ENCODE measurements around the gene NDUFB10. TPM values are rescaled to one million over a fixed set of nuclear protein-coding genes. Genes with fewer than 3 reads are reported as not detected.

NDUFB10 gene
- total RNA-seq, 8 experiments from 2014 or later, result 153 to 255 (median 183) TPM

DNA sequence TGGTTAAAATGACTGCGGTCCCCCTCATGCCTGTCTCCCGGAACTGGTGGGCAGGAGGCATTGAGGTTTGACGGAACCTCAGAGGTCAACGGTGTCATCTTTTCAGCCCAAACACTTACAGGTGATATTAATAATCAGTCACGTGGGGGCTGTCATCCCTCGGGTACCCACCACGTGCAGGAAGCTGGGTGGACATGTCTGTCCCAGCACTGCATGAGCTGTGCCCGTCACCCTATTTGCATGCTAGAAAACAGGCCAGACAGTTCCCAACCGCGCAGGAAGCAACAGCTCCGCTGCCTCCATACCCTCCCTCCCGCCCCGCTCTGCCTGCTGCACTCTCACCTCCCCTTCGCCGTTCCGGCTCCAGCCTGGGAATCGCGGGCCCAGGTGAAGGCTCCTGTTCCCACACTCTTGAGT lies 31.8 kb downstream of the NDUFB10 start:
- Histone ChIP-seq H3K27ac (no peak overlapping the region), H3K4me3 (peak overlapping the region; percentile 50 to 86 (median 73))
- in situ Hi-C loops (cut with MboI; ENCODE audit: low pct_unique_long_range_greater_than_20kb in 2 of 9, low sequenced_read_pairs in 9 of 9, unreplicated experiment in 9 of 9), result no loop called here

DNA sequence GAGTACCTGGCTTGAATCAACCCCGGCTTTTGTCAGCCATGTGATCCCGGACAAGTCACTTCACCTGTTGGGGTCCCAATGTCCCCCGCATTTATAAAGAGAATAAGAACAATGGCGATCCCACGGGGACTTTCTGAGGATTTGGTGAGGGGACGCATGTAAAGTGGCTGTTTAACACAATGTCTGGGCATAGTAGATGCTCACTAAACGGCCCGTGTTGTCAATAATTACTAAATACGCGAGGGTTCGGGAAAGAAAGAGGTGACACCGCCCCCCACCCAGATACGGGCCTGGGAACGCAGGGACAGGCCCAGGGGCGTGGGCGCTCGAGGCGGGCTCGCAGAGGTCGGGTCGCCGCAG lies 32.2 kb downstream of the NDUFB10 start:
- H3K27ac ChIP-seq, result peak overlapping the region; percentile 49 to 79
- H3K4me1 ChIP-seq (replicated peaks in 1 of 2), result peaks cover 9 to 24% of the 10 kb centered on the region in 2 donors
- ATAC-seq (replicated peaks in 6 of 8), result no peak
- in situ Hi-C loops (cut with MboI; ENCODE audit: low pct_unique_long_range_greater_than_20kb in 2 of 9, low sequenced_read_pairs in 9 of 9, unreplicated experiment in 9 of 9), result no loop called here
- WGBS, 10 experiments, result 0 to 50% (median 28%) methylated on average over 1 to 8 of the region's 22 CpGs; no CpG with 5 or more reads in 3 of the 10 experiments
- H3K4me3 ChIP-seq, result peak overlapping the region; percentile 20 to 86 (median 65)

More for the DNA sequence above, 31.8 kb downstream of the NDUFB10 start:
- peaks cover 9 to 24% of the 10 kb centered on the region in 2 donors for H3K4me1 ChIP-seq (replicated peaks in 1 of 2)
- WGBS, 10 experiments, result 7 to 23% (median 16%) methylated on average over 2 to 6 of the region's 18 CpGs; no CpG with 5 or more reads in 5 of the 10 experiments
- ATAC-seq (replicated peaks in 6 of 8), result peak in 2 of 8 experiments; percentile 3 to 4

DNA sequence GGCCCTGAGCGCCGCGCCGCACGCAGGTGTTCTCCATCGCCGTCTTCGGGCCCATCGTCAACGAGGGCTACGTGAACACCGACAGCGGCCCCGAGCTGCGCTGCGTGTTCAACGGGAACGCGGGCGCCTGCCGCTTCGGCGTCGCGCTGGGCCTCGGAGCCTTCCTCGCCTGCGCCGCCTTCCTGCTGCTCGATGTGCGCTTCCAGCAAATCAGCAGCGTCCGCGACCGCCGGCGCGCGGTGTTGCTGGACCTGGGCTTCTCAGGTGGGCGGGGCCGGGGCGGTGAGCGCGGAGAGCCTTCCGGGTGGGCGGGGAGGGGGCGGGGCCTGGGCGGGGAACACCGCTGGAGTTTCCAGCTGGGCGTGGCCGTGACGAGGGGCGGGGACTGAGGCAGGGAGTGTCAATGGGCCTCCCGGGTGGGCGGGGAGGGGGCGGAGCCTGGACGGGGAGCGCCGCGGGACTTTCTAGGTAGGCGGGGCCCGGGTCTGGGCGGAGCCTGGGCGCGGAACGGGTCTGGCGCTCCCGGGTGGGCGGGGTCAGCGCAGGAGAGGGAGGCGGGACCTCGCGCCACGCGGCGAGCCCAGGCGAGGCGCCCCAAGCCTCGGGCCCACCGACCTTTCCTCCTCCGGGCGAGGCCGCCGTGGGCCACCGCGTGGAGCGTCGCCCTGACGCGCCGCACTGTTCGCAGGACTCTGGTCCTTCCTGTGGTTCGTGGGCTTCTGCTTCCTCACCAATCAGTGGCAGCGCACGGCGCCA lies 32.8 kb downstream of the NDUFB10 start:
- peak; percentile 59 to 80 (median 68) for ATAC-seq (replicated peaks in 6 of 8)
- WGBS, 10 experiments, result 10 to 20% methylated on average over 1 to 2 of the region's 96 CpGs; no CpG with 5 or more reads in 8 of the 10 experiments
- peak overlapping the region; percentile 20 to 86 (median 50) for H3K4me3 ChIP-seq
- peaks cover 9 to 24% of the 10 kb centered on the region in 2 donors for H3K4me1 ChIP-seq (replicated peaks in 1 of 2)
- in situ Hi-C loops (cut with MboI; ENCODE audit: low pct_unique_long_range_greater_than_20kb in 2 of 9, low sequenced_read_pairs in 9 of 9, unreplicated experiment in 9 of 9), result no loop called here
- H3K27ac ChIP-seq, result peak overlapping the region; percentile 49 to 79

DNA sequence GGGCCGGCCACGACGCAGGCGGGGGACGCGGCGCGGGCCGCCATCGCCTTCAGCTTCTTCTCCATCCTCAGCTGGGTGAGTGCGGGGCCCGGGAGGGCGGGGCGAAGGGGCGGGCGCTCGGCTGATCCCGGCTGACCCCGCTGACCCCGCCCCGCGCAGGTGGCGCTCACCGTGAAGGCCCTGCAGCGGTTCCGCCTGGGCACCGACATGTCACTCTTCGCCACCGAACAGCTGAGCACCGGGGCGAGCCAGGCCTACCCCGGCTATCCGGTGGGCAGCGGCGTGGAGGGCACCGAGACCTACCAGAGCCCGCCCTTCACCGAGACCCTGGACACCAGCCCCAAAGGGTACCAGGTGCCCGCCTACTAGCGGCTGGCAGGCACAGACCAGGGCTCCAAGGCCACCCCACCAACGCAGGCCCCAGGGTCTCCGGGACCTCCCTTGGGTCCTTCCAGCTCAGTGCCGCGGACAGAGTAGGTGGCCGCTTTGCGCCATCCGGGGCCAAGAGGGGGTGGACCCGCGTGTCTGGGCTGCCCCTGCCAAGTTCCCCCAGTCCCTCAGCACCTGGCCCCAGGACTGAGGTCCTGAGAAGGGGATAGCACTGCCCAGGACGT lies 33.5 kb downstream of the NDUFB10 start:
- peaks cover 9 to 24% of the 10 kb centered on the region in 2 donors for H3K4me1 ChIP-seq (replicated peaks in 1 of 2)
- in situ Hi-C loops (cut with MboI; ENCODE audit: low pct_unique_long_range_greater_than_20kb in 2 of 9, low sequenced_read_pairs in 9 of 9, unreplicated experiment in 9 of 9), result no loop called here
- no peak for ATAC-seq (replicated peaks in 6 of 8)
- WGBS, 10 experiments, result 28 to 100% methylated on average over 2 to 8 of the region's 50 CpGs; no CpG with 5 or more reads in 8 of the 10 experiments
- peak overlapping the region in 1 of 2 donors; percentile 30 for H3K27ac ChIP-seq
- H3K4me3 ChIP-seq, result peak overlapping the region in 4 of 5 donors; percentile 9 to 30 (median 20)

DNA sequence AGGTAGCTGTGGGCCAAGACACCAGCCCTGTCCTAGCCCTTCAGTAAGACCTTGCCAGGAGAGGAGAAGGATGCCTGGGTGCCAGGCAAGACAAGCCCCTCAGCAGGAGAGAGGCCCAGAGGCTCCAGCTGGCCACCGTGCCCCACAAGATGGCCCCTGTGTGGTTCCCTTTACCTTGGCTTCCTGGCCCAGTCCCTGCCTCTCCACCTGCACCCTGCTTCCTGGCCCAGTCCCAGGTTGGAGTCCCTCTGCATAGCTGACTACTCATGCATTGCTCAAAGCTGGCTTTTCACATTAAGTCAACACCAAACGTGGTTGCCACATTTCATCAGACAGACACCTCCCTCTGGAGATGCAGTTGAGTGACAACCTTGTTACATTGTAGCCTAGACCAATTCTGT lies 34.4 kb downstream of the NDUFB10 start:
- no peak overlapping the region for H3K4me3 ChIP-seq
- ATAC-seq (replicated peaks in 6 of 8), result no peak
- H3K27ac ChIP-seq, result no peak overlapping the region
- in situ Hi-C loops (cut with MboI; ENCODE audit: low pct_unique_long_range_greater_than_20kb in 2 of 9, low sequenced_read_pairs in 9 of 9, unreplicated experiment in 9 of 9), result no loop called here
- WGBS, 10 experiments, result 13 to 100% (median 80%) methylated on average over 1 to 2 of the region's 2 CpGs; no CpG with 5 or more reads in 3 of the 10 experiments
- peaks cover 9 to 24% of the 10 kb centered on the region in 2 donors for H3K4me1 ChIP-seq (replicated peaks in 1 of 2)

DNA sequence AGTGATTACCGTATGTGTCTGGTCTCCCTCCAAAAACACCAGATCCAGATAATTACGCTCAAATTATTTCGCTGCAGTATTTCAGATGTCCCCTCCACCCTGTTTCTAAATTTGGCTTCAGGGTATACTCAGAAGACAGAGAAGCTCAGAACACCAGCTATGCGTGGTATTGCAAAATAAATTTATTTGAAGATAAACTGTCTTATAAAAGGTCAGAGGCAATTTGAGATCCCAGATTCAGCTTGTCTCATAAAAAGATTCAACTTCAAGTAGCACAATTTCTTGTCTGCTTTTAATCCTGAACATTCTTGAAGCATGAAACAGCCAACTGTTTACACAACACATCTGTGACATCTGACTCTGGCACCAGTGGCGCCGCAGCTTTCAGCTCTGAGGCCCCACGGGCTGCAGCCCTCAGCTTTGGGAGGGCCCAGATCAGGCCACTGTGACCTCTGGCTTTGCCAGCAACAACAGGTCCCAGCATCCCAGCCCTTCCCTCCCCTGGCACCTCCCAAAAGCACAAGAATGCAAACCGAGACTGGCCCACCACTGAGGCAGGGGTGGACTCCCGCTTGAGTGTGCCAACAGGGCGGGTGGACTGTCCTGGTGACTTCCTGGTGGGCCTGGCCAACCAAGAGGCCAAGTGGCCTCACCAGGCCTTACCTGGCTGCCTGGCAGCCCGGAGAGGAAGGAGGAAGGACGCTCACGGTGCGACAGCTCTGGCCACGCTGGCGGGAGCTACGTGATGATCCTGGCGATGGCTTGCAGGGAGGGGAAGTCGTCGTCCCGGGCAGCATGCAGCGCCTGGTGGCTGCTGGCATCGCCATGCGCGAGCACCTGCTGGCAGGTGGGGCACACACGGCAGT lies 38.4 kb downstream of the NDUFB10 start:
- 32 to 100% (median 88%) methylated on average over 1 to 12 of the region's 26 CpGs for WGBS, 10 experiments
- in situ Hi-C loops (cut with MboI; ENCODE audit: low pct_unique_long_range_greater_than_20kb in 2 of 9, low sequenced_read_pairs in 9 of 9, unreplicated experiment in 9 of 9), result no loop called here
- no peak overlapping the region for H3K27ac ChIP-seq

DNA sequence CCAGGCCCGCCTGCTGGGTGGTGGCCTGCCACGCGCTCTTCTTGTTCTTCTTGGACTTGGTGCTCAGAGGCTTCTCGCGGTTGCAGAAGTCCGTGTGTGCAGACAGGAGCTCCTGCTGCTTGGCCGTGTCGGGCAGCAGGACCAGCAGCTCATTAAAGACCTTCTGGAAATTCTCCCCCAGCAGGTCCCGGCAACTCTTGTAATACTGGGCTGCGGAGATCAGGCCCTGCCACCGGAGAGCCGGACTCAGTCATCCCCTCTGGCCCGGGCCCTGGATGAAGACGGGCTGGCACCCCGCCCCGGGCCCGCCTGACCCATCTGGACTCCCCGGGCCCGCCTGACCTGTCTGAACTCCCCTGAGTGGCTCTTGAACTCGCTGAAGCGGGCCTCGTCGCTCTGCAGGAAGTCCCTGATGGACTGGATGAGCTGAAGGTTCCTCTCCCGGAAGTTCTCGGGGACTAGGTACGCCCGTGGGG lies 39.1 kb downstream of the NDUFB10 start:
- no CpG with 5 or more reads among the region's 27 CpGs for WGBS, 10 experiments

More for the DNA sequence above, 38.4 kb downstream of the NDUFB10 start:
- Histone ChIP-seq H3K4me1 (replicated peaks in 1 of 2) (peaks cover under 1 to 4% of the 10 kb centered on the region in 2 donors), H3K4me3 (no peak overlapping the region)
- peak in 1 of 8 experiments; percentile 18 for ATAC-seq (replicated peaks in 6 of 8)

DNA sequence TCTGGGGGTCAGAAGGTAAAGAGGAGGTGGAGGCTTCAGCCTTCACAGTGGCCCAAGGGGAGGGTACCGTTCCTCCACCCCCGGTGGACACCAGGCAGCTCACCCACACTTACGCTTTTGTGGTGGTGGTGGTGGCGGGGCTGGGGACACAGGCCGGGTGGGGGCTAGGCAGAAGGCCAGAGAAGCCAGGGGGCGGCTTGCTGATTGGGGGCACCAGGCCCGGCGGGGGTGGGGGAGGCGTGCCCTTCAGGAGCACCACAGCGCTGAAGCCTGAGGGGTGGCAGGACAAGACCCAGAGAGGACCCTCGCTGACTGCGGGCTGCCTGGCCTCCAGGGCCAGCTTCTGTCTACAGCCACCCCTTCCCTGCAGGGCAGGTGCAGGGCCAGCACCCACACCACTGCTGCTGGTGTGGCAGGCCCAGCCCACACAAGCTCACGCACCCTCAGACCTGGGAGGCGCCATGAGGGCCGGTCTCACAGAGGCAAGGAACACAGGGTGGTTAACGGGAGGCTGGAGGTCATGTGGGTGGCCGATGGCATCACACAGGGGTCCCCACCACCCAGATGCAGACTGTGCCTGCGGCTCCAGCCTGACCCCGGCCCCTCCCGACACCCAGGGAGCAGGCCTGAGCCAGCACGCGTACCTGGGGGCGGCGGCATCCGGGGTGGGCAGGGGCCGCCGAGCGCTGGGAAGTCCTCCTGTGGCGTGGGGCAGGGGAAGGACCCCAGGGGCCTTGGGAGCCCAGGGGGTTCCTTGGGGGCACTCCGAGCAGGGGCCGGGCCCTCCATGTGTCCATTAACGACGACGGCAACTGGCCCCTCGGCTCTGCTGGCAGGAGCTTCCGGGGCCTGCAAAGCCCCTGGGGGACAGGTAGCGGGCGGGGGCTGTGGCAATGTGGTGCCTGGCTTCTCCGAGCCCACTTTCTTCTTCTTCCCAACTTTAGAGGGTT lies 39.8 kb downstream of the NDUFB10 start:
- in situ Hi-C loops (cut with MboI; ENCODE audit: low pct_unique_long_range_greater_than_20kb in 2 of 9, low sequenced_read_pairs in 9 of 9, unreplicated experiment in 9 of 9), result no loop called here
- no peak overlapping the region for H3K4me3 ChIP-seq
- no peak overlapping the region for H3K27ac ChIP-seq
- no CpG with 5 or more reads among the region's 39 CpGs for WGBS, 10 experiments
- H3K4me1 ChIP-seq (replicated peaks in 1 of 2), result peaks cover 6 to 9% of the 10 kb centered on the region in 2 donors
- ATAC-seq (replicated peaks in 6 of 8), result no peak

More for the DNA sequence above, 39.1 kb downstream of the NDUFB10 start:
- in situ Hi-C loops (cut with MboI; ENCODE audit: low pct_unique_long_range_greater_than_20kb in 2 of 9, low sequenced_read_pairs in 9 of 9, unreplicated experiment in 9 of 9), result no loop called here
- Histone ChIP-seq H3K4me1 (replicated peaks in 1 of 2) (peaks cover under 1 to 3% of the 10 kb centered on the region in 2 donors), H3K27ac (no peak overlapping the region), H3K4me3 (no peak overlapping the region)
- ATAC-seq (replicated peaks in 6 of 8), result peak in 1 of 8 experiments; percentile 2

DNA sequence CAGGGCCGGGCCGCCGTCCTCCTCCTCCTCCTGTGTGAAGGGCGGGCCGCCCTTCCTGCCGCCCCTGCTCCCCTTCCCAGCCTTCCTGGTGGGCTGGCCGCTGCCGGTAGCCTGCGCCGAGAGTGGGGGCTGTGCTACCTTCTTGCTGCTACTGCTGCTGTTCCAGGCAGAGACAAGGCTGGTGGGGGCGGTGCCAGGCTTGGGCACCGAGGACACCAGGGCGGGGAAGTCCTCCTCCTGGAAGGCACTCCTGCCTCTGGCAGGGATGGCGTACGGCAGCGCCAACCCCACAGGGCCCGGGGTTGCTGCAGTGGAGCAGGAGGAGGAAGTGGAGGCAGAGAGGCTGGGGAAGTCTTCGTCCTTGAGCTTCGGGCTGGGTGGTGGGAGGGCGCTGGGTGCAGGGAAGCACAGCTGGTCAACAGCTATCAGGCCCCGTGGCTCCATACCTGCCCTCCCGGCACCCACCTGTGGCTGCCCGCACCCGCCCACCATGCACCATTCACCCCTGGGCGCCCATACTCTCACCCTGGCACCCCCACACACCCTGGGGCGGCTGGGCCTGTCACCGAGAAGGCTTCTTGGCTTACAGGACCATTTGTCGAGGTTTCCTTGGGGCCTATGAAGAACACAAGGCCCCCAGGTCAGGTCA lies 40.7 kb downstream of the NDUFB10 start:
- 94% methylated on average over 6 of the region's 28 CpGs; no CpG with 5 or more reads in 9 of the 10 experiments for WGBS, 10 experiments
- peaks cover 14 to 18% of the 10 kb centered on the region in 2 donors for H3K4me1 ChIP-seq (replicated peaks in 1 of 2)
- no peak for ATAC-seq (replicated peaks in 6 of 8)
- H3K4me3 ChIP-seq, result no peak overlapping the region
- no peak overlapping the region for H3K27ac ChIP-seq
- in situ Hi-C loops (cut with MboI; ENCODE audit: low pct_unique_long_range_greater_than_20kb in 2 of 9, low sequenced_read_pairs in 9 of 9, unreplicated experiment in 9 of 9), result loop anchor here in 3 of 9 experiments (25.0 kb wide), 1 partner anchor 137 kb away; the partner anchor contains the start of genes PKD1 (in 3 of the 3) and RAB26 (in 3 of the 3)

DNA sequence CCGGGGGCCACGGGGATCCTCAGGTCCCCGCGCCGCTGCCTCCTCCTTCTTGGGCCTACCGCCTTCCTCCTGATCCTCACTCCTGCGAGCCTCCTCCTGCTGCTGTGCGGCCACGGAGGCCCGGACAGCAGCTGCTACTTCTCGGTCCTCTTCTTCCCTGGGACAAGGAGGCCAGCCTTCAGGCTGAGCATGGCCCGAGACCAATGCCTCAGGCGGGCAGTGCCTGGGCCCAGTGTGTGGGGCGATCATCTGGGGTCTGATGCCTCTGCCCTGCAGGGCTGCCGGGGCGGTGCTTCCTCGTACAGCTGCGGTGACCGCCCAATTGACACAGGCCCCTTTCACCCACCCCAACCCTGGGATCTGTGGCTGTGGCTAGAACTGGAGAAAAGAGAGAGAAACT lies 41.7 kb downstream of the NDUFB10 start:
- peaks cover 20 to 28% of the 10 kb centered on the region in 2 donors for H3K4me1 ChIP-seq (replicated peaks in 1 of 2)
- no peak overlapping the region for H3K27ac ChIP-seq
- no peak for ATAC-seq (replicated peaks in 6 of 8)
- in situ Hi-C loops (cut with MboI; ENCODE audit: low pct_unique_long_range_greater_than_20kb in 2 of 9, low sequenced_read_pairs in 9 of 9, unreplicated experiment in 9 of 9), result loop anchor here in 3 of 9 experiments (25.0 kb wide), 1 partner anchor 136 kb away; the partner anchor contains the start of genes PKD1 (in 3 of the 3) and RAB26 (in 3 of the 3)
- WGBS, 10 experiments, result 63 to 100% (median 96%) methylated on average over 1 to 8 of the region's 19 CpGs; no CpG with 5 or more reads in 6 of the 10 experiments
- no peak overlapping the region for H3K4me3 ChIP-seq

Measured in motor neuron (in vitro differentiated cells).